C4-2B (cell line): ENCODE measurements around the gene CAGE1.

ENCODE experiments used
- CTCF ChIP-seq: fragments of 450-650 bp; conservative IDR thresholded peaks from 2 replicates; pipeline ENCODE4 v1.5.1; 2017; ENCODE audit warnings: mild to moderate bottlenecking
- ZFX ChIP-seq: fragments of 450-650 bp; IDR thresholded peaks from 2 replicates; pipeline ENCODE4 v1.6.1; 2017

- TF ChIP-seq CTCF (no peak), ZFX (no peak)
These were observed 34.5 kb upstream of the CAGE1 start for GRCh38 chr6:7424058-7424457.
